GM23338 (cell line): ENCODE data around the gene LRBA.

Experiments
- CREB1 ChIP-seq: fragments of 250-450 bp; sonication (Bioruptor Pico); IDR thresholded peaks from 2 replicates; pipeline ENCODE4 v1.5.0; 2020; ENCODE audit warnings: low read depth, mild to moderate bottlenecking, moderate library complexity
- CTCF ChIP-seq, 2 experiments: fragments of 200-600 bp in 1 of 2; sonication (generic) in 1 of 2; conservative IDR thresholded peaks; 2 replicates each; pipeline versions ENCODE4 v1.5.1 to v1.6.1; 2016 to 2017; ENCODE audit warnings: antibody characterized with exemption in 2 of 2, low read depth in 2 of 2, mild to moderate bottlenecking in 2 of 2, moderate library complexity in 1 of 2
- EZH2 ChIP-seq: fragments of 200-600 bp; sonication (generic); IDR thresholded peaks from one replicate; pipeline ENCODE4 v1.8.0; 2017; ENCODE audit warnings: antibody characterized with exemption, mild to moderate bottlenecking, low read depth; ENCODE audit not compliant: unreplicated experiment
- EZH2phosphoT487 ChIP-seq: fragments of 200-600 bp; sonication (generic); IDR thresholded peaks from one replicate; pipeline ENCODE4 v1.8.1; 2018; ENCODE audit warnings: antibody characterized with exemption; ENCODE audit not compliant: unreplicated experiment
- JUNB ChIP-seq: IDR thresholded peaks from one replicate; pipeline ENCODE4 v1.6.1; 2016; ENCODE audit warnings: antibody characterized with exemption; ENCODE audit not compliant: unreplicated experiment
- POLR2AphosphoS5 ChIP-seq: IDR thresholded peaks from 2 replicates; pipeline ENCODE4 v1.6.1; 2016; ENCODE audit warnings: antibody characterized with exemption, low read depth
- STAT1 ChIP-seq: IDR thresholded peaks from one replicate; pipeline ENCODE4 v1.6.1; 2016; ENCODE audit warnings: antibody characterized with exemption; ENCODE audit not compliant: unreplicated experiment
- ZNF331 ChIP-seq: fragments of 250-450 bp; sonication (Bioruptor Pico); IDR thresholded peaks from 2 replicates; pipeline ENCODE4 v1.5.0; 2020; ENCODE audit warnings: low read depth, mild to moderate bottlenecking, moderate library complexity
- TF ChIP-seq, protein P1 (sequence below): IDR thresholded peaks from one replicate; pipeline ENCODE4 v1.6.1; 2018; ENCODE audit warnings: antibody characterized with exemption; ENCODE audit not compliant: unreplicated experiment

DNA sequence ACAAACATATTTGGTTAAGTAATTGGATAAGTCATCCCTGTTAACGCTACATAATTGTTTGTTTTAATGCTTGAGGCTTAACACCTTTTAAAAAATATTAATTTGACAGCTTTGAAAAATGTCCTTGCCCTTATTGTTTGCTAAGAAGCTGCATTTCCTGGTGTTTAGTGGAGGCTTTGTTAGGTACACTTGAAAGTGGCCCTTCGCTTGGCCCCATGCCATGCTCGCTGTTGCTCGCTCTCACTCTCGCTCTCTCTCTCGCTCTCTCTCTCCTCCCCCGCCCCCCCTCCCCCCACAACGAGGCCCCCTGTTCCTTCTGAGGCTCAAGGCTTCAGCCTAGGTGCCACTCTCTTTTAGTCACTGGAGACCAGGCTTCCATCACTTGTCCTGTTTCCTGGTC is 797.3 kb downstream of the LRBA start:
- no peak for TF ChIP-seq CTCF (conservative IDR thresholded peaks at IDR 0.05; ENCODE audit: low read depth in 2 of 2)
- no peak for TF ChIP-seq POLR2AphosphoS5
- TF ChIP-seq EZH2phosphoT487, result no peak
- TF ChIP-seq EZH2, result no peak
- TF ChIP-seq STAT1, result no peak
- TF ChIP-seq, protein P1, sequence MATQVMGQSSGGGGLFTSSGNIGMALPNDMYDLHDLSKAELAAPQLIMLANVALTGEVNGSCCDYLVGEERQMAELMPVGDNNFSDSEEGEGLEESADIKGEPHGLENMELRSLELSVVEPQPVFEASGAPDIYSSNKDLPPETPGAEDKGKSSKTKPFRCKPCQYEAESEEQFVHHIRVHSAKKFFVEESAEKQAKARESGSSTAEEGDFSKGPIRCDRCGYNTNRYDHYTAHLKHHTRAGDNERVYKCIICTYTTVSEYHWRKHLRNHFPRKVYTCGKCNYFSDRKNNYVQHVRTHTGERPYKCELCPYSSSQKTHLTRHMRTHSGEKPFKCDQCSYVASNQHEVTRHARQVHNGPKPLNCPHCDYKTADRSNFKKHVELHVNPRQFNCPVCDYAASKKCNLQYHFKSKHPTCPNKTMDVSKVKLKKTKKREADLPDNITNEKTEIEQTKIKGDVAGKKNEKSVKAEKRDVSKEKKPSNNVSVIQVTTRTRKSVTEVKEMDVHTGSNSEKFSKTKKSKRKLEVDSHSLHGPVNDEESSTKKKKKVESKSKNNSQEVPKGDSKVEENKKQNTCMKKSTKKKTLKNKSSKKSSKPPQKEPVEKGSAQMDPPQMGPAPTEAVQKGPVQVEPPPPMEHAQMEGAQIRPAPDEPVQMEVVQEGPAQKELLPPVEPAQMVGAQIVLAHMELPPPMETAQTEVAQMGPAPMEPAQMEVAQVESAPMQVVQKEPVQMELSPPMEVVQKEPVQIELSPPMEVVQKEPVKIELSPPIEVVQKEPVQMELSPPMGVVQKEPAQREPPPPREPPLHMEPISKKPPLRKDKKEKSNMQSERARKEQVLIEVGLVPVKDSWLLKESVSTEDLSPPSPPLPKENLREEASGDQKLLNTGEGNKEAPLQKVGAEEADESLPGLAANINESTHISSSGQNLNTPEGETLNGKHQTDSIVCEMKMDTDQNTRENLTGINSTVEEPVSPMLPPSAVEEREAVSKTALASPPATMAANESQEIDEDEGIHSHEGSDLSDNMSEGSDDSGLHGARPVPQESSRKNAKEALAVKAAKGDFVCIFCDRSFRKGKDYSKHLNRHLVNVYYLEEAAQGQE, result no peak
- no peak for TF ChIP-seq ZNF331 (CRISPR knock-in tag)
- TF ChIP-seq JUNB, result no peak
- no peak for TF ChIP-seq CREB1
